Peyer's patch (tissue), 4 donors: ENCODE measurements around the gene CEP63.

Experiments
- CTCF ChIP-seq, 6 experiments: fragments of 450-650 bp in 4 of 6; fragments of 200-600 bp in 2 of 6; sonication (generic) in 1 of 6; IDR thresholded peaks; one replicate each; pipeline ENCODE4 v1.5.1; 2017 to 2019; ENCODE audit warnings: antibody characterized with exemption in 6 of 6, mild to moderate bottlenecking in 3 of 6, moderate library complexity in 1 of 6
- POLR2A ChIP-seq, 2 donors: fragments of 450-650 bp; IDR thresholded peaks; one replicate each; pipeline ENCODE4 v1.5.1; 2017; ENCODE audit warnings: antibody characterized with exemption in 2 of 2, mild to moderate bottlenecking in 2 of 2, moderate library complexity in 2 of 2

DNA sequence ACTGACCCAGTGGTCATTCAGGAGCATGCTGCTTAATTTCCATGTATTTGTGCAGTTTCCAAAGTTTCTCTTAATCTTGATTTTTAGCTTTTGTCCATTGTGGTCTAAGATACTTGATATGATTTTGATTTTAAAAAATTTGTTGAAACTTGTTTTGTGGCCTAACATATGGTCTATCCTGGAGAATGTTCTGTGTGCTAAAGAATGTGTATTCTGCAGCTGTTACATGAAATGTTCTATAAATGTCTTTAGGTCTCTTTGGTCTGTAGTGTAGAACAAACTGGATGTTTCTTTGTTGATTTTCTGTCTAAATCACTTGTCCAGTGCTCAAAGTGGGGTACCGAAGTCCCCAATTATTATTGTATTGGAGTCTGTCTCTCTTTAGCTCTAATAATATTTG lies 17.4 kb downstream of the CEP63 start:
- TF ChIP-seq CTCF (IDR thresholded peaks at IDR 0.05), result no peak
- TF ChIP-seq POLR2A (IDR thresholded peaks at IDR 0.05), result no peak
